ENCODE results near the gene SORL1. TPM values are rescaled to one million over a fixed set of nuclear protein-coding genes. Genes with fewer than 3 reads are reported as not detected.

SORL1 gene
- total and polyA plus RNA-seq, 2 of the 8 experiments (the other 6 are each of a cell fraction or from before 2014, with no cell fraction given) = 38.1 to 65.5 TPM

DNA sequence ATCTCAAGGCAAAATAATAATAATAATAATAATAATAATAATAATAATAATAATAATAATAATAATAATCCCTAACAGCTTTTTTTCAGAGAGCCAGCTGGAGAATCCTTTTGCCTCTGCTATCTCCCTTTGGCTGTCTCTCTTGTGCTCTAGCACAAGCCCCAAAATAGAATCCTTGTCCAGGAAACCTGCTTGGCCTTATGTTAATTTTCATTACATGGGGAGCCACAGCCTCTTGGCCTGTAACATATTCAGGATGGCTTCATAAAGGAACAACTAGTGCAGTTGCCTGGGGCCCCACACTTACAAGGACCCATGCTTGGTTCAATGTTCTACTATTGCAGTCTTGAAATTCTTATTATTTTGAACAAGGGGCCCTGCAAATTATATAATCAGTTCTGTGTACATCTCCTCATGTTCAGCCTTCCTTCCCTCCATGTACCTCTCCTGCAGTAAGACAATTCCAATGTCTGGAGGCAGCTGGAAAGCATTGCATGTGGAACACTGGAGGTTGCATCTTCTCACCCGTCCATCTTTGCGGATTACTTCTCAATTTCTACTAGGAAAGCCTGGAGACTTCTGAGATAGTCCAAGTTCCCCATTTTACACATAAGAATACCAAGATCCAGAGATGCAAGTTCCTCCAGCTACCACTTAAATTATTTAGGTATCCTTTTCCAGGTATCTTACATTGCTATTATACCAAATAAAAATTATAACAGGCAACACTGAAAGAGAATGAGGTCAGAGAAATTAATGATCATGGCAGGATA is 37.8 kb upstream of the SORL1 start:
- CTCF ChIA-PET (ENCODE audit: partially characterized antibody) = interaction anchor here (0.6 to 2.2 kb wide), 4 partner anchors 9 to 47 kb away, joined by 3 to 5 read pairs (median 4); no protein-coding TSS in a partner anchor
- Histone ChIP-seq H3K36me3 (ENCODE audit: control insufficient read depth in 2 of 4, insufficient read depth in 4 of 4, low read length in 3 of 4) (no peaks in the 10 kb centered on the region), H3K56ac (replicated peaks; ENCODE audit: insufficient read length, low read depth, low read length) (no peak overlapping the region), H2BK12ac (ENCODE audit: low read depth, low read length) (no peak overlapping the region), H2BK5ac (ENCODE audit: low read depth, low read length) (no peak overlapping the region), H2AFZ (ENCODE audit: low read length) (no peak overlapping the region), H2BK20ac (ENCODE audit: low read length) (no peak overlapping the region), H3K4me2 (ENCODE audit: insufficient read depth in 1 of 2, low read depth in 2 of 2, low read length in 2 of 2) (no peak overlapping the region), H3K23me2 (ENCODE audit: low read depth, low read length) (no peaks in the 10 kb centered on the region), H3K14ac (ENCODE audit: insufficient read length) (no peak overlapping the region), H4K20me1 (replicated peaks in 1 of 2; ENCODE audit: control insufficient read depth in 1 of 2, insufficient read depth in 2 of 2, low read length in 2 of 2) (no peaks in the 10 kb centered on the region), H4K5ac (ENCODE audit: insufficient read length, low read depth, low read length) (no peak overlapping the region), H3K9me3 (ENCODE audit: insufficient read depth in 2 of 2, low read depth in 1 of 2, low read length in 1 of 2) (no peaks in the 10 kb centered on the region), H3K79me2 (ENCODE audit: control insufficient read depth in 1 of 2, insufficient read depth in 2 of 2, low read length in 2 of 2) (no peaks in the 10 kb centered on the region), H2BK120ac (replicated peaks; ENCODE audit: low read depth, low read length) (no peak overlapping the region), H3K27ac (ENCODE audit: low read depth, low read length) (no peak overlapping the region), H3K23ac (ENCODE audit: insufficient read length) (no peak overlapping the region), H4K91ac (replicated peaks; ENCODE audit: insufficient read length, low read length) (no peak overlapping the region), H3K4ac (replicated peaks; ENCODE audit: insufficient read length, low read depth, low read length) (no peak overlapping the region), H2AK5ac (ENCODE audit: low read depth, low read length) (no peak overlapping the region), H3K27me3 (replicated peaks in 1 of 4; ENCODE audit: control insufficient read depth in 3 of 4, extremely low read depth in 1 of 4, insufficient read depth in 3 of 4, low read length in 3 of 4) (no peaks in the 10 kb centered on the region), H3K4me3 (ENCODE audit: extremely low read depth in 1 of 4, insufficient read depth in 2 of 4, low read depth in 3 of 4, low read length in 4 of 4) (no peak overlapping the region), H3K4me1 (replicated peaks in 1 of 4; ENCODE audit: control insufficient read depth in 3 of 4, insufficient read depth in 4 of 4, low read length in 3 of 4) (no peaks in the 10 kb centered on the region), H3K18ac (ENCODE audit: extremely low read depth, low read length) (no peak overlapping the region), H3K9ac (replicated peaks in 1 of 4; ENCODE audit: extremely low read depth in 1 of 4, low read depth in 3 of 4, low read length in 3 of 4) (no peak overlapping the region), H2BK15ac (ENCODE audit: low read length) (no peak overlapping the region), H3K79me1 (ENCODE audit: low read depth, low read length) (no peaks in the 10 kb centered on the region), H4K8ac (ENCODE audit: extremely low read depth, insufficient read depth, low read length) (no peak overlapping the region)
- POLR2A ChIA-PET (ENCODE audit: partially characterized antibody) = no interaction called here
- WGBS, 2 experiments (ENCODE audit: extremely low coverage in 1 of 2, insufficient coverage in 1 of 2, insufficient read length in 1 of 2, insufficient replicate concordance in 2 of 2, low coverage in 1 of 2, low lambda C conversion rate in 2 of 2, missing lambda C conversion rate in 1 of 2) = 89% methylated on average over 2 of the region's 2 CpGs; no CpG with 5 or more reads in 1 of the 2 experiments
- DNase-seq (ENCODE audit: low read depth in 1 of 2, low spot score in 2 of 2) (no peak), FAIRE-seq (no peak)
- TF ChIP-seq SAP30 (IDR thresholded peaks at IDR 0.05; ENCODE audit: insufficient read depth, insufficient replicate concordance, low read length) (no peak), SP1 (IDR thresholded peaks at IDR 0.05; ENCODE audit: low read depth, low read length) (no peak), EP300 (IDR thresholded peaks at IDR 0.05; ENCODE audit: borderline replicate concordance in 1 of 2, low read depth in 2 of 2, low read length in 2 of 2) (no peak), RBBP5 (IDR thresholded peaks at IDR 0.05; ENCODE audit: borderline replicate concordance, low read depth, low read length) (no peak), TAF1 (IDR thresholded peaks at IDR 0.05; ENCODE audit: low read depth, low read length) (no peak), GTF2F1 (IDR thresholded peaks at IDR 0.05; ENCODE audit: borderline replicate concordance, low read depth, low read length) (no peak), ATF2 (IDR thresholded peaks at IDR 0.05; ENCODE audit: low read length) (no peak), TCF12 (IDR thresholded peaks at IDR 0.05; ENCODE audit: low read depth, low read length) (no peak)
- TF ChIP-seq, protein P1, sequence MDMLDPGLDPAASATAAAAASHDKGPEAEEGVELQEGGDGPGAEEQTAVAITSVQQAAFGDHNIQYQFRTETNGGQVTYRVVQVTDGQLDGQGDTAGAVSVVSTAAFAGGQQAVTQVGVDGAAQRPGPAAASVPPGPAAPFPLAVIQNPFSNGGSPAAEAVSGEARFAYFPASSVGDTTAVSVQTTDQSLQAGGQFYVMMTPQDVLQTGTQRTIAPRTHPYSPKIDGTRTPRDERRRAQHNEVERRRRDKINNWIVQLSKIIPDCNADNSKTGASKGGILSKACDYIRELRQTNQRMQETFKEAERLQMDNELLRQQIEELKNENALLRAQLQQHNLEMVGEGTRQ (IDR thresholded peaks at IDR 0.05; ENCODE audit: low read length) = no peak

All from H1 (cell line).